Large intestine (tissue), 12 donors: ENCODE data around the gene HSD17B1. TPM values are rescaled to one million over a fixed set of nuclear protein-coding genes. Genes with fewer than 3 reads are reported as not detected.
A peak's percentile ranks its signal among the peaks of the same experiment; 100 is the strongest.
"Not testable (repeated sequence)": the region's sequence is repeated elsewhere in the genome, so short reads cannot be mapped to it uniquely, and the experiment has no call there.

ENCODE experiments used
- DNase-seq, 2 donors: peaks; one replicate each; pipeline versions ENCODE4 v3.0.0 to v3.0.0-alpha.2; 2013
- H3K27ac ChIP-seq: one replicate; pipeline ENCODE4 v1.5.1; 2013; ENCODE audit warnings: low read length
- H3K27me3 ChIP-seq: 2 replicates; pipeline ENCODE4 v1.6.1; 2013; ENCODE audit warnings: low read length; ENCODE audit not compliant: control insufficient read depth, insufficient read depth
- H3K36me3 ChIP-seq: 2 replicates; pipeline ENCODE4 v1.6.1; 2013; ENCODE audit warnings: low read length; ENCODE audit not compliant: control insufficient read depth, insufficient read depth
- H3K4me1 ChIP-seq: one replicate; pipeline ENCODE4 v1.6.1; 2013; ENCODE audit warnings: low read length; ENCODE audit not compliant: control insufficient read depth, insufficient read depth
- H3K4me3 ChIP-seq: one replicate; pipeline ENCODE4 v1.5.1; 2013; ENCODE audit warnings: low read length
- H3K9me3 ChIP-seq: one replicate; pipeline ENCODE4 v1.6.1; 2013; ENCODE audit warnings: mild to moderate bottlenecking, low read depth, low read length, moderate library complexity; ENCODE audit not compliant: control insufficient read depth
- WGBS: methylation state at CpG from one replicate; pipeline ENCODE4 v1.1.5; 2013; ENCODE audit warnings: low lambda C conversion rate; ENCODE audit not compliant: insufficient coverage; 5-methylcytosine and 5-hydroxymethylcytosine counted together
- long read RNA-seq, 11 donors: transcript quantifications; one replicate each; lab custom pipeline, GENCODE V29; 2026
- polyA plus RNA-seq: library from polyadenylated mRNA; unstranded; fragments of 120-200 nt; gene quantifications from one replicate; pipeline ENCODE4 v1.2.1, GENCODE V29; 2013

The HSD17B1 gene
- 2.1 TPM for polyA plus RNA-seq
- long read RNA-seq, donor 1 = 0 reads
- long read RNA-seq, donor 2 = 0 reads
- long read RNA-seq, donor 3 = 0 reads
- long read RNA-seq, donor 4 = 0 reads
- long read RNA-seq, donor 5 = 0 reads
- long read RNA-seq, donor 6, full-length matches to known transcripts = 3 of 3 reads
- long read RNA-seq, donor 6, partial matches to known transcripts = 0 of 3 reads
- long read RNA-seq, donor 6, other reads (novel, unspliced or antisense) = 0 of 3 reads
- long read RNA-seq, donor 7 = 0 reads
- long read RNA-seq, donor 8 = 0 reads
- long read RNA-seq, donor 9, partial matches to known transcripts = 16 of 16 reads
- long read RNA-seq, donor 9, other reads (novel, unspliced or antisense) = 0 of 16 reads
- long read RNA-seq, donor 10 = 0 reads
- long read RNA-seq, donor 11 = 0 reads

GRCh38 chr17:42552736-42553135 lies at the start of gene HSD17B1:
HSD17B1 (plus strand) TSS chr17:42552923; CDS start chr17:42552934, 11 bp downstream.
- H3K4me1 ChIP-seq = peaks cover 26% of the 10 kb centered on the region
- peak within 1 kb of the TSS; percentile 85 for H3K4me3 ChIP-seq
- H3K27me3 ChIP-seq, H3K9me3 ChIP-seq, DNase-seq, H3K27ac ChIP-seq, H3K36me3 ChIP-seq: not testable (repeated sequence)
- no CpG with 5 or more reads among the region's 15 CpGs for WGBS

GRCh38 chr17:42502926-42503325 lies 49.8 kb upstream of the HSD17B1 start:
- Histone ChIP-seq H3K9me3 (no peaks in the 10 kb centered on the region), H3K27ac (no peak overlapping the region), H3K36me3 (peaks cover 80% of the 10 kb centered on the region), H3K27me3 (no peaks in the 10 kb centered on the region), H3K4me3 (no peak overlapping the region), H3K4me1 (no peaks in the 10 kb centered on the region)
- no CpG with 5 or more reads among the region's 1 CpG for WGBS
- no peak for DNase-seq

- 90% methylated on average over 2 of the region's 4 CpGs for WGBS
- Histone ChIP-seq H3K4me3 (no peak overlapping the region), H3K36me3 (peaks cover 75% of the 10 kb centered on the region), H3K27me3 (no peaks in the 10 kb centered on the region), H3K27ac (no peak overlapping the region), H3K4me1 (peaks cover 10% of the 10 kb centered on the region), H3K9me3 (no peaks in the 10 kb centered on the region)
- no peak for DNase-seq
Measured at GRCh38 chr17:42507671-42508070, 45.1 kb upstream of the HSD17B1 start.

DNA sequence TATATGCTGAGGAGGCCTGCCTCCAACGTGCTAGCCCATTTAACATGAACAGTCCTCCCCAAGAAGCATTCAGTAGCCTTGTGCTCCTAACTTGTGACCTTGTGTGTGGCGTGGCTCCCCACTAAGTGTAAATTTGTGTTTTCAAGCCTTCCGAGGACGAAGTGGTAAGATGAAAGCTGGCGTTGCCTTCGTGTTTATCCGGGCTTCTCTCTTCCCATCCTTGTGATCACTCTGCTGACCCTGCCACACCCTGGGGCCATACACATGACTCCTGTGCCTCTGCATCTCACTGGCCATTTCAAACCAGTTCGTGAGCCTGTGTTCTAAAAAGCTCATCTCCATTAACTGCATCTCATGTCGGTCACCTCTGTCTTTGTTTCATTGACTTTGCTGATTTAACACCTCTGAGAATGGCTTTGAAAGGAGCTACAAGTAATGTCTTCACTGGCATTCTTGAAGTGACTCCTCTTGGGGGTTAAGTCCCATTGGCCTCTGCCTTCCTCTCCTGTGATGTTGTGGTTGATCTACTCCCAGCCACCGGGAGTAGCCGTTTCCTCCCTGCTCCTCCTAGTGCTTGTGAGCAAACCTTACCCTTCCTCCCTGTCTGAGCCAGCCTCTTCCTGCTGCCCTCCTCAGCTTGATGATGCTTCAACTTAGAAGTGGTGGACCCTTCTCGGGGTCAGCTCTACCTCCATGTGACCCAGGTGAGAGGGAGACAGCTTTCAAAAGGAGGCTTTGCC lies 44.1 kb upstream of the HSD17B1 start:
- Histone ChIP-seq H3K4me3 (no peak overlapping the region), H3K9me3 (no peaks in the 10 kb centered on the region), H3K27me3 (no peaks in the 10 kb centered on the region), H3K27ac (no peak overlapping the region), H3K36me3 (peaks cover 69% of the 10 kb centered on the region), H3K4me1 (peaks cover 19% of the 10 kb centered on the region)
- no peak for DNase-seq
- WGBS = 60% methylated on average over 1 of the region's 12 CpGs

GRCh38 chr17:42509409-42509808 lies 43.3 kb upstream of the HSD17B1 start:
- Histone ChIP-seq H3K36me3 (peaks cover 69% of the 10 kb centered on the region), H3K4me3 (no peak overlapping the region)

DNA sequence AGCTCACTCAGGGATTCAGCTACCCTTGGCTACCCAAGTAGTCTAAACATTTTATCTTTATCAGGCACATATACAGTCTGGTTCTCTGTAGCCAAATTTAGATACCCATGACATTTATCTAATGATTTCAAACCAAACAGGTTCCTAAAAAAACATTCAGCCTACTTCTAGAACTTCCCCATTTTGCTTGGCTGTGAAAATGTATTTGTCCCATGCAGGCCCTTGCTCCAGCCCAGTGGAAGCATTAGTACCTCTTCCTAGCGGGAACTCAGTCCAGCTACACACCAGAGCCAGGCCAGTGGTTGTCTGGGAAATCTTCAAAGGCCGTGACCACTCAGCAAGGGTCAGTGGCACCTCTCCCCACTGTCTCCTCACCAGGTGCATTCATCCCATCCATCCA lies 42.9 kb upstream of the HSD17B1 start:
- WGBS = no CpG with 5 or more reads among the region's 2 CpGs
- Histone ChIP-seq H3K27me3 (no peaks in the 10 kb centered on the region), H3K9me3 (no peaks in the 10 kb centered on the region), H3K36me3 (peaks cover 71% of the 10 kb centered on the region), H3K4me3 (no peak overlapping the region), H3K27ac (no peak overlapping the region), H3K4me1 (peaks cover 24% of the 10 kb centered on the region)
- no peak for DNase-seq

More at GRCh38 chr17:42509409-42509808, 43.3 kb upstream of the HSD17B1 start:
- Histone ChIP-seq H3K27ac (no peak overlapping the region), H3K27me3 (no peaks in the 10 kb centered on the region), H3K9me3 (no peaks in the 10 kb centered on the region), H3K4me1 (peaks cover 24% of the 10 kb centered on the region)
- no CpG with 5 or more reads among the region's 5 CpGs for WGBS
- no peak for DNase-seq

GRCh38 chr17:42512246-42512645 lies 40.5 kb upstream of the HSD17B1 start:
- Histone ChIP-seq H3K9me3 (no peaks in the 10 kb centered on the region), H3K4me3 (no peak overlapping the region), H3K36me3 (peaks cover 73% of the 10 kb centered on the region), H3K4me1 (peaks cover 26% of the 10 kb centered on the region), H3K27me3 (no peaks in the 10 kb centered on the region), H3K27ac (peak overlapping the region; percentile 70)
- no peak for DNase-seq
- WGBS = 60% methylated on average over 1 of the region's 9 CpGs

GRCh38 chr17:42512733-42513251 lies 39.9 kb upstream of the HSD17B1 start:
- Histone ChIP-seq H3K27me3 (no peaks in the 10 kb centered on the region), H3K4me1 (peaks cover 31% of the 10 kb centered on the region), H3K27ac (peak overlapping the region; percentile 70), H3K36me3 (peaks cover 69% of the 10 kb centered on the region), H3K4me3 (no peak overlapping the region), H3K9me3 (no peaks in the 10 kb centered on the region)
- peak; percentile 85 to 92 for DNase-seq
- WGBS = 50% methylated on average over 1 of the region's 6 CpGs

- Histone ChIP-seq H3K27ac (peak overlapping the region; percentile 70), H3K4me3 (no peak overlapping the region), H3K27me3 (no peaks in the 10 kb centered on the region), H3K9me3 (no peaks in the 10 kb centered on the region), H3K4me1 (peaks cover 40% of the 10 kb centered on the region), H3K36me3 (peaks cover 60% of the 10 kb centered on the region)
- no peak for DNase-seq
- WGBS = no CpG with 5 or more reads among the region's 11 CpGs
Measured at GRCh38 chr17:42513686-42514085, 39.0 kb upstream of the HSD17B1 start.

DNA sequence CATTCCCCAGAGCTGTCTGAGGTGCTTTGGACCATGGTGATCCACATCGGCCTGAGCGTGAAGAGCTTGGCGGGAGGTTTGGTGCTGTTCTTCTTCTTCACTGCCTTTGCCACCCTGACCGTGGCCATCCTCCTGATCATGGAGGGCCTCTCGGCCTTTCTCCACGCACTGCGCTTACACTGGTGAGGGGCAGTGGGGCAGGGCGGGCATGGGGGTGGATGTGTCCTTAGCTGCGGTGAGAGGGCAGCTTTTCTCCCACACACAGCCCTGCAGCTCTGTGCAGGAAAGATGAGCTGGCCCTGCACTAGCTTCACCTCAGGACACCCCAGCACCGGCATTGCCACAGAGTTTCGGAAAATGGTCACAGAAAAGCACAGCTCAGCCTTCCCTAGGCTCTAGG lies 38.4 kb upstream of the HSD17B1 start:
- WGBS = no CpG with 5 or more reads among the region's 11 CpGs
- peaks cover 46% of the 10 kb centered on the region for H3K4me1 ChIP-seq
- peaks cover 54% of the 10 kb centered on the region for H3K36me3 ChIP-seq
- H3K4me3 ChIP-seq = no peak overlapping the region
- no peak overlapping the region for H3K27ac ChIP-seq
- H3K9me3 ChIP-seq = no peaks in the 10 kb centered on the region
- H3K27me3 ChIP-seq = no peaks in the 10 kb centered on the region
- DNase-seq = no peak
